ENCODE results near the gene THAP6. TPM values are rescaled to one million over a fixed set of nuclear protein-coding genes. Genes with fewer than 3 reads are reported as not detected.

The THAP6 gene
- total RNA-seq, 1 experiment from 2014 or later, result 25.5 TPM

GRCh38 chr4:75511841-75512240 lies 2.4 kb upstream of the THAP6 start:
- H3K9ac ChIP-seq (ENCODE audit: low read length), result no peak overlapping the region

More at GRCh38 chr4:75511841-75512240, 2.4 kb upstream of the THAP6 start:
- peaks cover 4% of the 10 kb centered on the region; the same call in 1 of the 2 replicates for H4K20me1 ChIP-seq (ENCODE audit: insufficient read depth)
- ATAC-seq (no peak), DNase-seq (ENCODE audit: low read depth, low spot score) (no peak)
- RAD21 ChIA-PET (ENCODE audit: low non-redundant PET in 1 of 2, low total read pairs in 2 of 2, uncharacterized antibody in 2 of 2, unreplicated experiment in 2 of 2), result no interaction called here
- H3K79me2 ChIP-seq (ENCODE audit: insufficient read depth, low read length), result peaks cover 82% of the 10 kb centered on the region
- no peak overlapping the region for H3K4me3 ChIP-seq (replicated peaks in 1 of 2; ENCODE audit: low read depth in 1 of 2, low read length in 2 of 2)
- no peaks in the 10 kb centered on the region for H3K9me3 ChIP-seq (ENCODE audit: control insufficient read depth in 1 of 2, insufficient read depth in 1 of 2, low read depth in 1 of 2, low read length in 2 of 2)
- POLR2A ChIA-PET, result no interaction called here
- peaks cover 8 to 24% of the 10 kb centered on the region in 2 experiments; a peak in 3 of 4 replicates for H3K4me1 ChIP-seq (ENCODE audit: control insufficient read depth in 1 of 2, insufficient read depth in 2 of 2, low read length in 2 of 2)
- no peak overlapping the region for H2AFZ ChIP-seq (ENCODE audit: low read depth, low read length, poor library complexity, severe bottlenecking)
- no TSS peak for BruUV-seq (replicated peaks)
- CTCF ChIA-PET, result no interaction called here
- H3K27ac ChIP-seq (ENCODE audit: low read depth, low read length), result no peak overlapping the region
- H3K36me3 ChIP-seq (ENCODE audit: control insufficient read depth in 1 of 2, insufficient read depth in 2 of 2, low read length in 2 of 2), result peaks cover 4 to 9% of the 10 kb centered on the region in 2 experiments; a peak in 2 of 4 replicates
- intact Hi-C loops (cut with micrococcal nuclease), result loop anchor here (5.0 kb wide), 1 partner anchor 1240 kb away; no protein-coding TSS in a partner anchor
- H3K4me2 ChIP-seq (ENCODE audit: low read length), result peak overlapping the region; percentile 95; the same call in 1 of the 2 replicates
- H3K27me3 ChIP-seq (ENCODE audit: insufficient read depth, low read length), result no peaks in the 10 kb centered on the region
- H3K9me2 ChIP-seq (ENCODE audit: insufficient read depth), result no peaks in the 10 kb centered on the region
- TF ChIP-seq ELF1 (IDR thresholded peaks at IDR 0.05; ENCODE audit: borderline replicate concordance, low read depth), result no peak
- TF ChIP-seq EZH2 (IDR thresholded peaks at IDR 0.05), result no peak
- no peak for TF ChIP-seq JUND (IDR thresholded peaks at IDR 0.05)
- TF ChIP-seq POLR2A (IDR thresholded peaks at IDR 0.05; ENCODE audit: borderline replicate concordance, extremely low read depth, insufficient read depth, insufficient read length), result no peak
- no peak for TF ChIP-seq TCF7L2 (IDR thresholded peaks at IDR 0.05; ENCODE audit: borderline replicate concordance, extremely low read depth, insufficient read depth, insufficient read length)
- no peak for TF ChIP-seq POLR2AphosphoS5 (IDR thresholded peaks at IDR 0.05; ENCODE audit: low read depth, low read length)
- no peak for TF ChIP-seq EGR1 (IDR thresholded peaks at IDR 0.05; ENCODE audit: low read depth)
- TF ChIP-seq EZH2phosphoT487 (IDR thresholded peaks at IDR 0.05; ENCODE audit: borderline replicate concordance), result no peak
- TF ChIP-seq ZBTB33 (IDR thresholded peaks at IDR 0.05; ENCODE audit: extremely low read depth, insufficient replicate concordance, low read length), result no peak
- no peak for TF ChIP-seq ZNF274 (IDR thresholded peaks at IDR 0.05; ENCODE audit: low read depth, low read length)
- no peak for TF ChIP-seq CTCF (IDR thresholded peaks at IDR 0.05 in 2 of 3, conservative IDR thresholded peaks at IDR 0.05 in 1 of 3; ENCODE audit: borderline replicate concordance in 1 of 3, insufficient read depth in 1 of 3, low read depth in 2 of 3, low read length in 2 of 3)

Data from HCT116 (cell line).